K562 (cell line): Measurements from ENCODE around the gene KPNA1. TPM values are rescaled to one million over a fixed set of nuclear protein-coding genes. Genes with fewer than 3 reads are reported as not detected.

Experiments
- BRD9 ChIP-seq: fragments of 450-650 bp; IDR thresholded peaks from 2 replicates; pipeline ENCODE4 v1.6.1; 2018; ENCODE audit warnings: low read depth; ENCODE audit not compliant: partially characterized antibody
- EHMT2 ChIP-seq: fragments of 450-650 bp; IDR thresholded peaks from 2 replicates; pipeline ENCODE4 v1.6.1; 2018; ENCODE audit warnings: antibody characterized with exemption
- FOXK1 ChIP-seq: sonication (generic); formaldehyde crosslinking; IDR thresholded peaks from 2 replicates; pipeline ENCODE4 v1.8.0; 2022; ENCODE audit warnings: missing genetic modification reagents, mild to moderate bottlenecking, borderline replicate concordance
- GABPA ChIP-seq: fragments of 200-800 bp; sonication (Bioruptor generic); conservative IDR thresholded peaks from 2 replicates; pipeline ENCODE4 v1.6.1; 2016; ENCODE audit warnings: low read depth, missing genetic modification characterization, missing compliant biosample characterization
- GABPB1 ChIP-seq: sonication (generic); formaldehyde crosslinking; IDR thresholded peaks from 2 replicates; pipeline ENCODE4 v1.8.0; 2022; ENCODE audit warnings: mild to moderate bottlenecking, missing genetic modification reagents
- HMG20A ChIP-seq: fragments of 450-650 bp; formaldehyde crosslinking; conservative IDR thresholded peaks from 2 replicates; pipeline ENCODE4 v1.4.0; 2020; ENCODE audit warnings: mild to moderate bottlenecking, mixed read lengths
- HNRNPL ChIP-seq: fragments of 200-400 bp; formaldehyde crosslinking; IDR thresholded peaks from 2 replicates; pipeline ENCODE4 v1.6.1; 2017; ENCODE audit warnings: low read depth, mild to moderate bottlenecking, low read length
- KDM4B ChIP-seq, 2 experiments: fragments of 450-650 bp in 1 of 2; sonication (generic) in 1 of 2; IDR thresholded peaks; 2 replicates each; pipeline ENCODE4 v1.6.1; 2016 to 2017; ENCODE audit warnings: borderline replicate concordance in 2 of 2, antibody characterized with exemption in 1 of 2, low read depth in 1 of 2, mild to moderate bottlenecking in 1 of 2
- KLF1 ChIP-seq: fragments of 450-650 bp; IDR thresholded peaks from 2 replicates; pipeline ENCODE4 v1.6.1; 2016; ENCODE audit warnings: missing genetic modification characterization, missing compliant biosample characterization
- MTA1 ChIP-seq: fragments of 450-650 bp; IDR thresholded peaks from 2 replicates; pipeline ENCODE4 v1.6.1; 2017; ENCODE audit warnings: borderline replicate concordance
- MXD1 ChIP-seq: fragments of 250-450 bp; sonication (Bioruptor Pico); IDR thresholded peaks from 2 replicates; pipeline ENCODE4 v1.8.0; 2021; ENCODE audit warnings: borderline replicate concordance, mild to moderate bottlenecking, moderate library complexity; ENCODE audit not compliant: poor library complexity, severe bottlenecking
- MYBL2 ChIP-seq, 2 experiments: fragments of 450-650 bp in 1 of 2; sonication (generic) in 1 of 2; formaldehyde crosslinking in 1 of 2; IDR thresholded peaks; 2 replicates each; pipeline versions ENCODE4 v1.6.1 to v1.8.1; 2017 to 2022; ENCODE audit warnings: borderline replicate concordance in 1 of 2, inconsistent platforms in 1 of 2, low read depth in 1 of 2, mild to moderate bottlenecking in 1 of 2, missing genetic modification reagents in 1 of 2, moderate library complexity in 1 of 2
- PURB ChIP-seq: sonication (generic); formaldehyde crosslinking; IDR thresholded peaks from 2 replicates; pipeline ENCODE4 v1.9.0; 2021; ENCODE audit warnings: low read depth, mild to moderate bottlenecking, missing genetic modification reagents
- RB1 ChIP-seq: fragments of 450-650 bp; IDR thresholded peaks from 2 replicates; pipeline ENCODE4 v1.6.1; 2017; ENCODE audit warnings: low read depth, mild to moderate bottlenecking
- SMARCA5 ChIP-seq: fragments of 450-650 bp; IDR thresholded peaks from 2 replicates; pipeline ENCODE4 v1.6.1; 2016
- SREBF1 ChIP-seq: fragments of 150-350 bp; IDR thresholded peaks from 2 replicates; pipeline ENCODE4 v1.6.1; 2014; ENCODE audit warnings: antibody characterized with exemption, low read depth, low read length, borderline replicate concordance
- TFE3 ChIP-seq: fragments of 450-650 bp; formaldehyde crosslinking; IDR thresholded peaks from 2 replicates; pipeline ENCODE4 v1.4.0; 2020; ENCODE audit warnings: mild to moderate bottlenecking, mixed read lengths
- THRB ChIP-seq: fragments of 450-650 bp; formaldehyde crosslinking; conservative IDR thresholded peaks from 2 replicates; pipeline ENCODE4 v1.4.0; 2022; ENCODE audit warnings: mild to moderate bottlenecking, missing genetic modification characterization
- TSC22D4 ChIP-seq: fragments of 450-650 bp; IDR thresholded peaks from 2 replicates; pipeline ENCODE4 v1.6.1; 2016; ENCODE audit warnings: missing genetic modification characterization, missing biosample characterization, control low read depth
- ZKSCAN1 ChIP-seq: fragments of 150-350 bp; IDR thresholded peaks from 2 replicates; pipeline ENCODE4 v1.6.1; 2016; ENCODE audit warnings: low read depth, low read length
- ZKSCAN3 ChIP-seq: fragments of 250-450 bp; sonication (Bioruptor Pico); IDR thresholded peaks from 2 replicates; pipeline ENCODE4 v1.4.0; 2020
- ZNF23 ChIP-seq: fragments of 250-450 bp; sonication (Bioruptor Pico); IDR thresholded peaks from 2 replicates; pipeline ENCODE4 v1.4.0; 2020; ENCODE audit warnings: mild to moderate bottlenecking
- ZNF280B ChIP-seq: fragments of 250-450 bp; sonication (Bioruptor Pico); IDR thresholded peaks from 2 replicates; pipeline ENCODE4 v1.5.1; 2021; ENCODE audit warnings: mild to moderate bottlenecking
- ZNF324 ChIP-seq: fragments of 250-450 bp; sonication (Bioruptor Pico); IDR thresholded peaks from 2 replicates; pipeline ENCODE4 v1.4.0; 2020; ENCODE audit warnings: mild to moderate bottlenecking
- ZNF644 ChIP-seq: fragments of 200-800 bp; sonication (Bioruptor generic); IDR thresholded peaks from 2 replicates; pipeline ENCODE4 v1.6.1; 2016; ENCODE audit warnings: low read depth, missing genetic modification characterization, missing compliant biosample characterization
- polyA plus RNA-seq, 8 experiments: library from polyadenylated mRNA; depleted of rRNA in 4 of 8; stranded (reverse) in 5 of 8; unstranded in 3 of 8; fragments of >200 nt; fragmentation: Nextera tagmentation in 2 of 8; fragmentation: Illumina TruSeq in 1 of 8; extraction: Ambion mirVana in 2 of 8; extraction: Trizol in 1 of 8; gene quantifications; 2 replicates each; pipeline versions ENCODE4 v1.2.1 to v1.2.3, GENCODE V29; 2011 to 2014; ENCODE audit warnings: inconsistent platforms in 1 of 8, missing spikeins in 1 of 8
- total RNA-seq, 7 experiments: library from RNA; depleted of rRNA in 6 of 7; stranded (reverse); fragments of >200 nt in 6 of 7; fragmentation: Illumina TruSeq in 2 of 7; extraction: Trizol in 2 of 7; gene quantifications; 2 replicates each; pipeline versions ENCODE4 v1.2.1 to v1.2.3, GENCODE V29; 2011 to 2021; ENCODE audit warnings: low replicate concordance in 1 of 7

The KPNA1 gene
- total and polyA plus RNA-seq, 9 of the 15 experiments (the other 6 are each of a cell fraction or from before 2014, with no cell fraction given) = 9.3 to 53.8 (median 33.5) TPM

- TF ChIP-seq ZNF280B = no peak
- no peak for TF ChIP-seq FOXK1
- peak; percentile 44; the same call in 1 of the 2 replicates for TF ChIP-seq GABPA (tag)
- no peak for TF ChIP-seq SREBF1
- no peak for TF ChIP-seq ZNF324
- TF ChIP-seq PURB = no peak
- TF ChIP-seq THRB = no peak
- no peak for TF ChIP-seq MXD1 (CRISPR knock-in tag)
- TF ChIP-seq ZNF23 = no peak
- TF ChIP-seq KLF1 (tag) = 0 out of 2 replicates have a peak, but pooled peaks have one; percentile 32
- no peak for TF ChIP-seq ZKSCAN3 (CRISPR knock-in tag)
- no peak for TF ChIP-seq MTA1
- no peak for TF ChIP-seq MYBL2 (IDR thresholded peaks at IDR 0.05; ENCODE audit: low read depth)
- TF ChIP-seq MYBL2 (CRISPR knock-in tag; IDR thresholded peaks at IDR 0.05; ENCODE audit: borderline replicate concordance) = no peak
- no peak for TF ChIP-seq ZKSCAN1
- no peak for TF ChIP-seq KDM4B (IDR thresholded peaks at IDR 0.05; ENCODE audit: borderline replicate concordance in 2 of 2, low read depth in 1 of 2)
- peak; percentile 28 for TF ChIP-seq BRD9
- TF ChIP-seq HMG20A (CRISPR knock-in tag) = no peak
- TF ChIP-seq ZNF644 (tag) = no peak
- TF ChIP-seq HNRNPL = no peak
- no peak for TF ChIP-seq TSC22D4 (tag)
- TF ChIP-seq TFE3 (CRISPR knock-in tag) = no peak
- TF ChIP-seq GABPB1 = no peak
- TF ChIP-seq EHMT2 = no peak
- TF ChIP-seq SMARCA5 = no peak
- TF ChIP-seq RB1 = peak; percentile 31; the same call in 1 of the 2 replicates
Measured at GRCh38 chr3:122564155-122564912, 49.6 kb upstream of the KPNA1 start, which contains the start of the genes DTX3L and PARP9 (continued).
